HG03558 (cell line): Measurements from ENCODE around the gene ITGB6.

Source experiments
- ATAC-seq: cut with Tn5 transposase; IDR thresholded peaks from one replicate; pipeline ENCODE4 v1.9.1; 2021; ENCODE audit warnings: moderate number of reproducible peaks; ENCODE audit not compliant: unreplicated experiment; ENCODE audit errors: extremely low read depth

Gene ITGB6

DNA sequence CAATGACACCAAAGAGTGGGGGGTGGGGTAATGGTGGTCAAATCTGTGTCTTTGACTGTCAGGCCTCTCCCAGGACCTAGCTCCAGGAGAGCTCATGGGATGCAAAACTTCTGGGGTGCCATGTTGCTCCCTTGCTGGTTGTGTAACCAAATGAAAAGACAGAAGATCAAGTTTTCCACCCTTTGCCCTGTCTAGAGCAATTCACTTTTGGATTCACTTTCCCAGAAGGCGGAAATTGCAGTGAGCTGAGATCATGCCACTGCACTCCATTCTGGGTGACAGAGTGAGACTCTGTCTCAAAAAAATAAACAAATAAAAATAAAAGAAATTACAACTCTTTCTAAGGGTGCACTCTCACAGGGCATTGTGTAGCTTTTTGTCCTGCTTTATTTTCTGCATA, 102.7 kb downstream of the ITGB6 start:
- no peak for ATAC-seq

DNA sequence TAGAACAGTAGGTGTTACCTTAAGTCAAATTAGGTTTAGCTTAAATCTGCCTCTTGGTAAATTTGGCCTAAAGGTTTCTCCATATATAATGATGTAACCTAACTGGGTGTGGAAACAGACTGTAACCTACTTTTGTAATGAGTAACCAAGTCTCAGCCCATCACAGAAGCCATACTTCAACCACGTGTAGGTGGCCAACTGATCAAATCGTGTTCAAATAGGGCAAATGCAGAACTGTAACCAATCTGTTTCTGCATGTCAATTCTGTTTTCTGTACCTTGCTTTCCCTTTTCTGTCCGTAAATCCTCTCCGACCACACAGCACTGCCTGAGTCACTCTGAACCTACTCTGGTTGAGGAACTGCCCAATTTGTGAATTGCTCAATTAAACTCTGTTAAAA, 103.7 kb downstream of the ITGB6 start:
- no peak for ATAC-seq

- ATAC-seq, result no peak
These were observed 107.6 kb downstream of the ITGB6 start for GRCh38 chr2:160092445-160092844.

- no peak for ATAC-seq
These were observed 108.7 kb downstream of the ITGB6 start for GRCh38 chr2:160091381-160091780.

DNA sequence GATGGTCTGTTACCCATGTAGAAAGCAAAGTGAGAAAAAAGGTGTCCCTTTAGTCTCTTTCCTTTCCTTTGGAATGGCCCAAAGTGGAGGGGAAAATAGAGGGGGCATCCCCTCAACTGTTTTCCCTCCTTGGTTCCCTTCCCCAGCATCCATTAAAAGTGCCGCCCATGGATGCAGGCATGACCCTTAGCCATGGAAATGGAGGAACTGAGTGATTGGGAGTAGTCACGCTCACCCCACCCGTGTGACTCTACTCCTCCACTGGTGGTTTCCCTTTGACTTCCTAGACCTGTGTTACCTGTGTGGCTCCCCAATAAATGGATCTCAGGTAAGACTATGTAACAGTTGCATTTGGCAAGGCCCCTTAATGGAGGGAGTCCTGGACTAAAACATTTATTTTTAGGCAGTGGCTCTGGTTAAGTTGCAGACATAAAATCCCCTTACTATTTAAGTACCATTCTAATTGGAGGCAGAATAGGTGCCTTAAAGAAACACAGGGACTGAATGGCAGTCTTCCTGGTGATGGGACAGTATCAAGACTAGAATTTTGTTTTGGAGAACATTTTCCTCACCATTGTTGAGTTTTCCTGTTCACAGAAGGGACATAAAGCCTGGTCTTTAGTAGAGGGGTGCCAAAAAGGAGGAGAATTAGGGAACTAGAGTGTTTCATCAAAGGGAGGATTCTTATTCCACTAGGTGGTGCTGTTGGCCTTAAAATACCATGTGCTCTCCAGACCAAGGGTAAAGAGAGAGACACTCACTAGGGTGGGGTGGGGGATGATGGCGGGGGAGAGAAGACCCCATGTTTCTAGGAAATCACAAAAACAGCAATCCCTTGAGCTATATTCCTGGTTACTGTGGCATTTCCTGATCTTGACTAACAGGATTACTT, 112.0 kb downstream of the ITGB6 start:
- ATAC-seq, result no peak

- no peak for ATAC-seq
These were observed 114.4 kb downstream of the ITGB6 start for GRCh38 chr2:160085662-160086061.

DNA sequence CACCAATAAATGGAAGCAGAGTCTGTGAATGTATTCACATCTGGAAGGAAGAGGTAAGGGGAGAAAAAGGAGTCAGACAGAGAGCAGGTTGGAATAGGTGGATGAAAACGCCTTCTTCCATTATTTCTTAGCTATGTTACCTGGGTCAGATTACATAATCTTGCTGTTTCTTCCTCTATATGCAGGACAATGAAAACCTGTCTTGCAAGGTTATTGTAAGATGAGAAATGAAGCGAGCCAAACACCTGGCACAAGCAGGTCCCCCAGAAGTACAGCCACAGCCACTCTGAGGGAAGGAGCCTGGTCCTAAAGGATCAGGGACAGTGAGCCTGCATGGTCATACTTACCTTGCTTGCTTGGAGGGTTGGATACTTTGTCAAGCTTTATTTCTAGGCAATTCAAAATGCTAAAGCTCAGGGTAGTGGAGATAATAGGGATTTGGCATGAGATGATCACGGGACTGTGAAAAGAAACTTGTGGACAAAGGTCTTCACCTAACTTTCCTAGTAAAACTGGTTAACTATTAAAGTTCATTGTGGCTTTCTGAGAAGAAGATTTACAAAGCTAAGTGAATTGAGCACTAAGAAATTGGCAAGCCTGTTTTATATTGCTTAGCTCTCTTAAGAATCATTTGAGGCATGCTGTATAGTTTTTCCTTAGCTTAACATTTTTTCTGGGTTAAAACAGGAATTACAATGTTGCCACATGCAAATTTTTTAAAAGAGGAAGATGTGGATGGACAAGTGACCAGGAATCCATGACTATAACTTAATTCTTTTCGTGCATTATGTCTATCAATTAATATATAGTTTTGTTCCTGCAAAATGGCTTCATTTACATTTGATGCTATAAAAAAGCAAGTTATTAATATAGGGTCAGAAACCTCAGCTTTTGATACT, 121.9 kb downstream of the ITGB6 start:
- no peak for ATAC-seq

- ATAC-seq, result no peak
These were observed 123.2 kb downstream of the ITGB6 start for GRCh38 chr2:160076914-160077313.

GRCh38 chr2:160076241-160076640, 123.8 kb downstream of the ITGB6 start:
- ATAC-seq, result no peak

DNA sequence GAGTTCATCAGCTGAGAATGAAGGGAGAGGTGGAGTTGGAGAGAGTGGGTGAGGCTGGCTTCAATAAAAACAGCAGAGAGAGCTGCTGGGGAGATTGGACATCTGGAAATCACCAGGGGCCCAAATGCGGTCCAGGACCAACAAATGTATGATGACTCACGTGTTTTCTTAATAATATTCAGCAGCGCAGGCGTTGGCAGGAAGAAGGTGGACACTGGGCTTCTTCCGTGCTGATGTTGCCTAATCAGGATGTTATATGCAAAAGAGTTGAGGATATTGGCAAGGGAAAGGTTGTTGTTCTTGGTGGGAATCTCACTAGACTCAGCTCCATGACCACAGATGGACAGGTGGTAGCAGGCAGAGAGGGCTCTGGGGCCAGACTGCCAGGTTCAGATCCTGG, 124.9 kb downstream of the ITGB6 start:
- ATAC-seq, result no peak

DNA sequence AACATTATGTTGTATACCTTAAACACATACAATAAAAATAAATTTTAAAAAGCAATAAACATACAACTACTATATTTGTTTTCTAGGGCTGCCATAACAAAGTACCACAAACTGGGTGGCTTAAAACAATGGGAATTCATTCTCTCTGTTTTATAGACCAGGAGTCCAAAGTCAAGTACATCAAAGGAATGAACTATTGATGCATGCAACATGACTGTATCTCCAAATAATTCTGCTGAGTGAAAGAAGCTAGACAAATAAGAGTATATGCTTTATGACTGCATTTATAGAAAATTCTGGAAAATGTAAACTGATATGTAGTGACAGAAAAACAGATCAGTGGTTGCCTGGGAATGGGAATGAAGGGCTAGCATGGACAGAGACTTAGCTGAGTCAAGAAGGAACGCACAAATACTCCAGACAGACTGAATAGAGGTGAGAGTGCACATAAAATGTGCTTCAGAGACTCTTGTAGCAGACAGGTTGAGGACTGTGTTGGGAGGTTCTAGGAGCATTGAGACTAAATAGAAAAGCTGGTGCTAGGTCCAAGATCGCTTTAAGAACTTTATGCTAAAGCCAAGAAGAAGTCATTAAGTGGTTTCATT, 126.7 kb downstream of the ITGB6 start:
- ATAC-seq, result no peak

- ATAC-seq, result no peak
These were observed 131.2 kb downstream of the ITGB6 start for GRCh38 chr2:160068906-160069305.

DNA sequence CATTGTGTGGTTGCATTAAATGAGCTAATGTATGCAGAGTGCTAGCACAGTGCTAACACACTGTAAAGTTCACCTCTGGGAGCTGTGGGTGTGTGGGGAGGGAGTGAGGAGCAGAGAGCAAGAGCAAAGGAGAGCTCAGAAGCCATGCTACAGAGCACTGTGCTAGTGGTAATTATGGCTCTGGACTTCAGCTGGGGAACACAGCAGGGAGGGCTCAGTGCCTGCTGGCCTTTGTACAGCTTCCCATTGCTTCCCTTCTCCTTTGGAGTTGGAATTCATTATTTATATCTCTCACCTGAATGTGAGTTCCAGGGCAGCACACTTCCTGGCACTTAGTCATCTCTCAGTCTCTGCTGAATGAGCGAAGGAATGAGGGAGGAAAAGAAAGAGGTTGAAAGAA, 135.2 kb downstream of the ITGB6 start:
- ATAC-seq, result no peak

GRCh38 chr2:160063879-160064612, 136.0 kb downstream of the ITGB6 start:
- no peak for ATAC-seq

GRCh38 chr2:160063271-160063670, 136.8 kb downstream of the ITGB6 start:
- ATAC-seq, result no peak

- no peak for ATAC-seq
These were observed 137.6 kb downstream of the ITGB6 start, which contains the start of gene PLA2R1 for GRCh38 chr2:160062292-160063005. Gene PLA2R1, minus strand, starts transcription at chr2:160062615. Its CDS starts 212 bp downstream, at chr2:160062403.

DNA sequence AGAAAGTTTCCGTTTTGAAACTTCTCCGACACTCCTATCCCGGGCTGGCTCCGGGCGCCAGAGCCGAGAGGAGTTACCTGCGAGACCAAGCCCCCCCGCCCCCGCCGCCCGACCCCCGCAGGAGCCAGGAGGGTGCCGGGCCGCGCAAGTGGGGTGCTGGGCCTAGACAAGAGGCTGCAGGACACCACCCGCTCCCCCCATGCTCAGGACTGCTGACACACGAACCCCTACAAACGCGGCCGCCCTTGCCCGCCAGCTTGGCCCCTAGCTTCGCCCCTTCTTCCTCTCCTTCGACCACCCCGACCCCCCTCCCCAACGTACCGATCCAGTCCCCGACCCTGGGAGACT, 138.2 kb downstream of the ITGB6 start:
- no peak for ATAC-seq

- no peak for ATAC-seq
These were observed 138.5 kb downstream of the ITGB6 start for GRCh38 chr2:160061533-160061932.

GRCh38 chr2:160060297-160060696, 139.8 kb downstream of the ITGB6 start:
- ATAC-seq, result no peak

DNA sequence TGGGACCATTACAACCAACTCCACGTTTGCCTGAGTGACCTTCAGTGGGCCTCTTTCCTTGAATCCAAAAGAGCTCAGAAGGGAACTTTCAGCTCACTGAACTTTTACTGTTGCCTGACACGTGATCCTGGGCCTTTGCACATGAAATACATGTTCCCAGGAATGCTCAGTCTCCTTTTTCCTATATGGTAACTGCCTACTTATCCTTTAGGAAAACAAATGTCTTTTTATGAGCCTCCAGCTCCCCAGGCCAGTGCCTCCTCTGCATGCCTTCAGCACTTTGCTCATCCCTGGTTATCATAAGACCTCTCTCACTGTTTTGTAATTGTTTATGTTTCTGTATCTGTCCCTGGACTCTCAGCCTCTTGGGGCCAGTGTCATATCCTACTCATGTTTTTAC, 142.7 kb downstream of the ITGB6 start:
- no peak for ATAC-seq
